ENCODE data around the gene SNX25.
A peak's percentile ranks its signal among the peaks of the same experiment; 100 is the strongest.
"Not testable (repeated sequence)": the region's sequence is repeated elsewhere in the genome, so short reads cannot be mapped to it uniquely, and the experiment has no call there.

The SNX25 gene

GRCh38 chr4:185209031-185209851, at the start of gene SNX25:
SNX25 (plus strand) TSS chr4:185209598; CDS start chr4:185209827, 229 bp downstream.
- peak; percentile 61 to 82 for DNase-seq (ENCODE audit: extremely low read depth in 1 of 2, low read depth in 1 of 2)

DNA sequence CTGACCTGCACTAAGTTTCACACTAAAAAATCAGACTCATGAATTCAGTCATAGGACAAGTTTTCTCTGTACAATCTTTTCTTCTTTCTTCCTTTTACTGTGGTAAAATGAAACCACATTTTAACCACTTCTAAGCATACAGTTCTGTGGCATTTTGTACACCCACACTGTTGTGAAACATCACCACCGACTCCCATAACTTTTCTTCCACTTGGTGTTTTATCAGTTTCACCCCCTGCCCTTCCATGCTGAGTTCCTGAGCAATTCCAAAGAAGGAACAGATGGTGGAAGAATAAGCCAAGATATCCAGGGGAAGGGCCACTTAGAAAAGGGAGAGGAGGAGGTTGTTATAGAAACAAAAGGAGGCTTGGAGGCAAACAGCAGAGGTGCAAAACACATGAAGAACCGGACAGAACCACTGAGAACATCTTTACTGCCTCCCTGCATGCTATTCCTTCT, 43.8 kb upstream of the SNX25 start:
- DNase-seq (ENCODE audit: extremely low read depth in 1 of 2, low read depth in 1 of 2) = no peak

GRCh38 chr4:185167234-185167633, 42.2 kb upstream of the SNX25 start:
- no peak for DNase-seq (ENCODE audit: extremely low read depth in 1 of 2, low read depth in 1 of 2)

- no peak for DNase-seq (ENCODE audit: extremely low read depth in 1 of 2, low read depth in 1 of 2)
These were observed 37.9 kb upstream of the SNX25 start for GRCh38 chr4:185171373-185172071.

DNA sequence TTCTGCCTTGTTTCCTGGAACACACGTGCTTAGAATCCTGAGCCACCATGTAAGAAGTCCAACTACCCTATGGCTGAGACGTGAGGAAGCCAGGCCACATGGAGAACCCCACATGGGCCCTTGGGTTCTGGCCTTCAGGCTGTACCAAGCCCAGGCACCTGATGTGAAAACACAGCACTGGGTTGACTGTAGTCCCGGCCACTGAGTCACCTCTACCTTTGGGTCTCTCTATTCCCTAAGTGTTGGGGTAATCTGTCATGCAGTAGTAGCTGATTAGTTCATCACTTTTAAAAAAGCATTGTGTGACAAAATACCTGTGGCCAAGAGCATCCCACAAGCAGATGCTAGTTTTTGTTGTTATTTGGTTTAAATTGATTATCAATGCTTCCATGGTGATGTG, 29.9 kb upstream of the SNX25 start:
- no peak for DNase-seq (ENCODE audit: extremely low read depth in 1 of 2, low read depth in 1 of 2)

DNA sequence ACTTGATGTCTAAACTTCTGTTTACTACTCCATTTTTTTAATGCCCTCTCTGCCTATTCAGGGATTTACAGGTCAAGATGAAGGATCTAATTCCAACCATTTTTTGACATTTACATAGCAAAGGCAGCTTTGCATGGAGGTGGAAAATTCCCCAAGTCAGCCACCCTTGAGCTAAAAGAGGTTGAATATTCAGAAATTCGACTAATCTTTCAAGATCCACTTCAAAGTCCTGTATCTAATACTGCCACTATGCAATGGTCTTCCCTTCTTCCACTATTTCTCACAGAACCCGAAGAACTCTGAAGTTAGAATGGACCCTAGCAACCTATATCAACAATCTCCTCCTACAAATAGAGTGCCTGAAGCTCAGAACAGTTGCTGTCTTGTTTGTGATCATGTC, 27.2 kb upstream of the SNX25 start:
- no peak for DNase-seq (ENCODE audit: extremely low read depth in 1 of 2, low read depth in 1 of 2)

GRCh38 chr4:185183622-185184281, 25.6 kb upstream of the SNX25 start:
- peak; percentile 50 to 58 for DNase-seq (ENCODE audit: extremely low read depth in 1 of 2, low read depth in 1 of 2)

- DNase-seq (ENCODE audit: extremely low read depth in 1 of 2, low read depth in 1 of 2) = no peak
These were observed 22.6 kb upstream of the SNX25 start for GRCh38 chr4:185186769-185187168.

GRCh38 chr4:185189606-185190305, 19.6 kb upstream of the SNX25 start:
- no peak for DNase-seq (ENCODE audit: extremely low read depth in 1 of 2, low read depth in 1 of 2)

- no peak for DNase-seq (ENCODE audit: extremely low read depth in 1 of 2, low read depth in 1 of 2)
These were observed 19.0 kb upstream of the SNX25 start for GRCh38 chr4:185190306-185190856.

- DNase-seq (ENCODE audit: extremely low read depth in 1 of 2, low read depth in 1 of 2) = no peak
These were observed 17.3 kb upstream of the SNX25 start for GRCh38 chr4:185192059-185192458.

DNA sequence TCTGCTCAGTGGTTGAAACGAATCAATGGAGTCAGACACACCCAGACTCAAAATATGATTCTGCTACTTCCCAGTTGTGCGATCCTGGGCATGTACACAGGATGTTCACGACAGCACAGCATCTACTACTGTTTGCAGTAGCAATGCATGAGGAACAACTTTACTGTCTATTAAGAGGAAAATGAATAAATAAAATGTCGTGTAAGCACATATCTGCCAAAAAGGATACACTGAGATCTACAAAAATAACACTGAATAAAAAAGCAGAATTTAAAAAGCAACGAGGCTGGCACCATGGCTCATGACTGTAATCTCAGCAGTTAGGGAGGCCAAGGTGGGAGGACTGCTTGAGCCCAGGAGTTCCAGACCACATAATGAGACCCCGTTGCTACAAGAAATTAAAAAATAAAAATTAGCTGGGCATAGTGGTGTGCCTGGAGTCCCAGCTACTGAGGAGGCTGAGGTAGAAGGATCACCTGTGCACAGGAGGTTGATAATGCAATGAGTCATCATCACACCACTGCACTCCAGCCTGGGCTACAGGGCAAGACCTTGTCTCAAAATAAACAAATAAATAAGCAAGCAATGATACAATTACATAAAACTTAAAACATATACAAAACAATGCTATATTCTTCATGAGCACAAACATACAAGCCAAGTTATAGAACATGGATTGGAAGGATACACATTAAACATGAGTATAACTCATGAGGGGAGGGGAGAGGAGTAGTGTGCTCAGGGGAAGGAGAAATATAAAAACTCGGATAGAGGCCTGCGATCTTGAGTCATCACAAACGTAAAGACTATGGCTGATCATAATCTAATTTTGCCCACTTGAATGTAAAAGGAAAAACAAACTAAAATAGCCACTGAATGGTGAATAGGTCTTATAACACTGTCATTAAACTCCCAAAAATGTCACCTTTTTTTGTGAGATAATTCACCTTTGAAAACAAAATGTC, 14.2 kb upstream of the SNX25 start:
- no peak for DNase-seq (ENCODE audit: extremely low read depth in 1 of 2, low read depth in 1 of 2)

DNA sequence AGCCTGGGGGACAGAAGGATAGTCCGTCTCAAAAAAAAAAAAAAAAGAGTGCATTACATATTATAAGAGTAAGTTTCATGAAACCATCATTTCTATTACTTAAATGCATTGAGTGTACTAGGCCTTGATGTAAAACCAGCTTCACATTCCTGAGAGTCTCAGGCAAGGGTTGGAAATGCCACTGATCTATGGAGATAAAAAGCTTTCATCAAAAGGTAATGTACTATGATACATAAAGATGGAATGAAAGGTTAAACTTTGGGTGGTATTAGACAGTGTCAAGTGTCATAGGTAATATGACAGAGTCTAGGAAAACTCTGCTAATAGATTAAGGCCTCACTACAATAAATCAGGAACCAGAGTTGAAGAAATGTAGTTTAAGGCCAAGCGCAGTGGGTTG, 13.0 kb upstream of the SNX25 start:
- no peak for DNase-seq (ENCODE audit: extremely low read depth in 1 of 2, low read depth in 1 of 2)

DNA sequence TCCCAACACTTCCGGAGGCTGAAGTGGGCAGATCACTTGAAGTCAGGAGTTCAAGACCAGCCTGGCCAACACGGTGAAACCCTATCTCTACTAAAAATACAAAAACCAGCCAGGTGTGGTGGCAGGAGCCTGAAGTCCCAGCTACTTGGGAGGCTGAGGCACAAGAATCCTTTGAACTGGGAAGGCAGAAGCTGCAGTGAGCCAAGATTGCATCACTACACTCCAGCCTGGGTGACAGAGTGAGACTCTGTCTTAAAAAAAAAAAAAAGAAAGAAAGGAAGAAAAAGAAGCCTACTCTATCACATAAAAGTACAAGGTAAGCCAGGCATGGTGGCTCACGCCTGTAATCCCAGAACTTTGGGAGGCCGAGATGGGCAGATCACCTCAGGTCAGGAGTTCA, 11.2 kb upstream of the SNX25 start:
- not testable (repeated sequence) for DNase-seq (ENCODE audit: extremely low read depth in 1 of 2, low read depth in 1 of 2)

GRCh38 chr4:185201977-185202962, 7.1 kb upstream of the SNX25 start:
- no peak for DNase-seq (ENCODE audit: extremely low read depth in 1 of 2, low read depth in 1 of 2)

DNA sequence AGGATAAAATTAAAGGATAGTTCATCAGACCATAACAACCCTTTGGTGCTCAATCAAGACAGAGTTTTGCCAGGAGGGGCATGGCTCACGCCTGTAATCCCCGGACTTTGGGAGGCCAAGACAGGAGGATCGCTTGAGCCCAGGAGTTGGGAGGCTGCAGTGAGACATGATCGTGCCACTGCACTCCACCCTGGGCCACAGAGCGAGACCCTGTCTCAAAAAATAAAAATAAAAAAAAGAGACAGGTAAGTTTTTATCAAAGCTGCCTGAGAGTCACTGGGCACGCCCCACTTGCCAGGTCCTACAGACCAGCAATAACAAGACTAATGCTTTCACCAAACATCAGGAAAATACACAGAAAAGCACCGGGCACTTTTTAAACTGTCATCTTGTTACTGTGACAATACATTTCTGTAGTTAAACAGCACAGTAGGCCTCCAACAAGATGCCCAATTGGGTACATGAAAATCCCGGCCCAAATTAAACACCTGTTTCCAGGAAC, 6.4 kb upstream of the SNX25 start:
- no peak for DNase-seq (ENCODE audit: extremely low read depth in 1 of 2, low read depth in 1 of 2)

GRCh38 chr4:185203486-185204237, 5.7 kb upstream of the SNX25 start, which contains the start of gene CFAP97:
CFAP97 (minus strand) TSS chr4:185204000; CDS start chr4:185191196, 12,804 bp downstream.
- DNase-seq (ENCODE audit: extremely low read depth in 1 of 2, low read depth in 1 of 2) = peak; percentile 50 to 67

Data from activated CD8-positive, alpha-beta memory T cell treated with anti-CD3 and anti-CD28 coated beads for 1 hour (primary cell).